Measurements from ENCODE around the gene DUSP15. TPM values are rescaled to one million over a fixed set of nuclear protein-coding genes. Genes with fewer than 3 reads are reported as not detected.

DUSP15 gene
- total and polyA plus RNA-seq, 2 of the 4 experiments (the other 2 are of a cell fraction), result not detected

GRCh38 chr20:31856516-31856915 lies 13.8 kb downstream of the DUSP15 start:
- no TSS peak for BruUV-seq (replicated peaks)
- Histone ChIP-seq H3K36me3 (ENCODE audit: control insufficient read depth, insufficient read depth, low read length) (no peaks in the 10 kb centered on the region), H3K9me3 (ENCODE audit: control insufficient read depth, insufficient read depth, low read length) (no peaks in the 10 kb centered on the region), H3K18ac (ENCODE audit: low read depth, low read length) (no peak overlapping the region), H2BK5ac (ENCODE audit: low read depth, low read length, poor library complexity, severe bottlenecking) (no peak overlapping the region), H2AK5ac (ENCODE audit: low read depth, low read length) (no peak overlapping the region), H3K4me2 (ENCODE audit: low read depth, low read length) (no peak overlapping the region), H3K9me1 (ENCODE audit: insufficient read depth, low read length) (no peaks in the 10 kb centered on the region), H4K8ac (ENCODE audit: low read depth in 2 of 2, low read length in 2 of 2) (no peak overlapping the region), H3K9ac (ENCODE audit: low read depth, low read length) (no peak overlapping the region), H2BK20ac (ENCODE audit: low read depth, low read length) (no peak overlapping the region), H3K4ac (ENCODE audit: low read depth, low read length) (no peak overlapping the region), H4K20me1 (ENCODE audit: insufficient read depth, low read length) (no peaks in the 10 kb centered on the region), H2AK9ac (replicated peaks; ENCODE audit: low read depth, low read length, poor library complexity) (no peak overlapping the region), H2AFZ (replicated peaks; ENCODE audit: low read length, poor library complexity) (no peak overlapping the region), H3K14ac (replicated peaks; ENCODE audit: low read depth, low read length) (no peak overlapping the region), H2BK120ac (ENCODE audit: low read depth, low read length) (no peak overlapping the region), H3K4me3 (ENCODE audit: insufficient read depth, low read depth, low read length) (no peak overlapping the region), H3K27me3 (ENCODE audit: control insufficient read depth, insufficient read depth, low read length) (peaks cover 82% of the 10 kb centered on the region), H3K4me1 (ENCODE audit: control insufficient read depth, insufficient read depth, low read length) (peaks cover 2% of the 10 kb centered on the region; the same call in 1 of the 2 replicates), H3K23ac (ENCODE audit: low read depth, low read length) (no peak overlapping the region), H2BK15ac (ENCODE audit: low read depth, low read length) (no peak overlapping the region), H3K27ac (ENCODE audit: insufficient read depth, low read length) (no peak overlapping the region), H4K5ac (ENCODE audit: low read depth, low read length) (no peak overlapping the region), H4K91ac (ENCODE audit: insufficient read depth, low read depth, low read length) (no peak overlapping the region), H3K56ac (ENCODE audit: extremely low read depth, insufficient read depth, low read length) (no peak overlapping the region), H3K79me1 (ENCODE audit: low read depth in 1 of 2, low read length in 2 of 2) (no peaks in the 10 kb centered on the region)
- DNase-seq (no peak), ATAC-seq (ENCODE audit: low read depth) (no peak)
- in situ Hi-C loops (cut with MboI; ENCODE audit: low sequenced_read_pairs) (loop anchor here (10.0 kb wide), 1 partner anchor 98 kb away; the partner anchor contains the start of gene PDRG1), dilution Hi-C loops (cut with HindIII; ENCODE audit: low sequenced_read_pairs, unreplicated experiment) (no loop called here), intact Hi-C loops (cut with micrococcal nuclease) (no loop called here)
- TF ChIP-seq MXI1 (IDR thresholded peaks at IDR 0.05; ENCODE audit: borderline replicate concordance, low read depth, low read length) (no peak), MAZ (IDR thresholded peaks at IDR 0.05; ENCODE audit: borderline replicate concordance, low read depth, low read length) (no peak), CTCF (conservative IDR thresholded peaks at IDR 0.05; ENCODE audit: low read depth, low read length) (no peak), USF2 (IDR thresholded peaks at IDR 0.05; ENCODE audit: low read depth, low read length) (no peak), POLR2A (IDR thresholded peaks at IDR 0.05; ENCODE audit: low read depth, low read length) (no peak), NFE2L2 (IDR thresholded peaks at IDR 0.05; ENCODE audit: low read depth, low read length) (no peak), RFX5 (IDR thresholded peaks at IDR 0.05; ENCODE audit: low read depth, low read length) (no peak), SMC3 (IDR thresholded peaks at IDR 0.05; ENCODE audit: low read depth, low read length) (no peak), ELK1 (IDR thresholded peaks at IDR 0.05; ENCODE audit: borderline replicate concordance, low read depth, low read length) (no peak), CHD1 (IDR thresholded peaks at IDR 0.05; ENCODE audit: low read depth, low read length) (no peak), FOS (IDR thresholded peaks at IDR 0.05; ENCODE audit: low read depth, low read length) (no peak)
- ChIA-PET CTCF (interaction anchor here (0.6 kb wide), 1 partner anchor 795 kb away, joined by 3 read pairs; no protein-coding TSS in a partner anchor), POLR2A (ENCODE audit: unreplicated experiment) (no interaction called here)
- WGBS, 2 experiments (ENCODE audit: extremely low coverage in 2 of 2, insufficient read length in 1 of 2), result 25% methylated on average over 3 of the region's 3 CpGs; no CpG with 5 or more reads in 1 of the 2 experiments
